ENCODE results near the gene LCP2. TPM values are rescaled to one million over a fixed set of nuclear protein-coding genes. Genes with fewer than 3 reads are reported as not detected.
A peak's percentile ranks its signal among the peaks of the same experiment; 100 is the strongest.

Gene LCP2
- total RNA-seq, 1 experiment from 2014 or later, result 0.36 TPM

DNA sequence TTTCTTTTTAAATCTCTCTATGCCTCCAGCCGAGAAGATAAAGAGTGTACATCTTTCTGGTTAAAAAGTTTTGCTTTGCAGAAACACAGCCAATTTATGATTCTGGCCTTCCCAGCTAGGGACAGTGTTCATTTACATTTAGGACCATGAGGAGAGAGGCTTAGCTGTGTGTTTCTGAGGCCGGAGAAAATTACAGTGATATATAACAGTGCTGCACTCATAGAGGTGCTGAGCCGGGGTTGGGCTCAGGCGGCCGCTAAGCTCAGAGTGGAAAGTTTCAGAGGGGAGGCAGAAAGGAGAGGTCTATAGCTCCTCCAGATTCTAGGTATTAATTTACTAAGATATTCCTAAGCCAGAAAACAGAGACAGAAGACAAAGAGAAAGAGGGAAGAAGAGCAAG, 37.0 kb upstream of the LCP2 start:
- in situ Hi-C loops (cut with HindIII; ENCODE audit: low pct_unique_long_range_greater_than_20kb, low sequenced_read_pairs) (no loop called here), intact Hi-C loops (cut with micrococcal nuclease; ENCODE audit: unreplicated experiment) (no loop called here)
- CTCF ChIA-PET, result interaction anchor here (0.6 kb wide), 1 partner anchor 1965 kb away, joined by 4 read pairs; no protein-coding TSS in a partner anchor

DNA sequence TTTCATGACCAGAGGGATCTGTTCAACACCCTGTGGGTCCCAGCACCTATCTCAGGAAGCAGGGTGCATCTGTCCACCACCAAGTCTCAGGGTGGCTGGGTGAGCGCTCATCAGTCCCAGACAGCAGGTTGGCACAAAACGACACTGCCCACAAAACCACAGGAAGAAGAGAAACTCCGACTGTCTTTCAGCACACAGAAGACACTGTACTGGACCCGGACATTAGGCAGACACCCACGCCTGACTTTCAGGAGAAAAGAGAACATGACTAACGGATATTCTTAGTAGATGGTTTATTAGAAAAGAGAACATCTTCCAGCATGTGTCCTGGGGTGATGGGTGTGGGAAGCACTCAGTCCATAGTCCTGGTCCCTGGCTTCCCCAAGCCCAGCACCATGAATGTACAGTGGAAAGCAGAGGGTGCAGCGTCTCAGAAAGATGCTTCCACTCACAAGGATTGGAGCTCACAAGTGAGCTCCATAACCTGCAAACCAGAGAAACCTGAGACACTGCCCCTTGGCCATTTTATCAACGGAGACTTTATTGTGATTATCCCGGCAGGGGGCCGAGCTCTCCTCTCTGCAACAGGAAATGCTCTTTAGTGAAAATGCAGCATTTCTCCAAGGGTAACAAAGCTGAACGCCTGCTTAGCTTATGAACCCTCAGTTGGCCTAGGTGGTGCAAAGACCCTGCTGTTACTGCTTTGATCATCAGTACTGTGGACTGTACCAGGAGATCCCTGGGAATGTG, 35.8 kb upstream of the LCP2 start:
- intact Hi-C loops (cut with micrococcal nuclease; ENCODE audit: unreplicated experiment) (no loop called here), in situ Hi-C loops (cut with HindIII; ENCODE audit: low pct_unique_long_range_greater_than_20kb, low sequenced_read_pairs) (no loop called here)
- Histone ChIP-seq H3K4me3 (ENCODE audit: low read depth in 2 of 2, low read length in 2 of 2) (no peak overlapping the region), H3K36me3 (ENCODE audit: control insufficient read depth, insufficient read depth, low read length) (no peaks in the 10 kb centered on the region), H3K9me3 (ENCODE audit: control insufficient read depth, insufficient read depth, low read depth, low read length) (no peaks in the 10 kb centered on the region), H3K27me3 (ENCODE audit: control insufficient read depth, insufficient read depth, low read length) (peaks cover 3% of the 10 kb centered on the region; the same call in 1 of the 2 replicates), H3K27ac (ENCODE audit: low read length) (no peak overlapping the region), H3K4me1 (ENCODE audit: control insufficient read depth, insufficient read depth, low read length) (no peaks in the 10 kb centered on the region)
- POLR2A ChIA-PET, result interaction anchor here (0.5 to 0.7 kb wide), 3 partner anchors 321 to 1903 kb away, joined by 3 to 5 read pairs (median 3); no protein-coding TSS in a partner anchor
- CTCF ChIA-PET, result interaction anchor here (0.6 kb wide), 1 partner anchor 51 kb away, joined by 3 read pairs; no protein-coding TSS in a partner anchor
- ATAC-seq (peak; percentile 47; the same call in 1 of the 2 replicates), DNase-seq (ENCODE audit: low read depth, low spot score) (no peak)
- TF ChIP-seq, protein P1, sequence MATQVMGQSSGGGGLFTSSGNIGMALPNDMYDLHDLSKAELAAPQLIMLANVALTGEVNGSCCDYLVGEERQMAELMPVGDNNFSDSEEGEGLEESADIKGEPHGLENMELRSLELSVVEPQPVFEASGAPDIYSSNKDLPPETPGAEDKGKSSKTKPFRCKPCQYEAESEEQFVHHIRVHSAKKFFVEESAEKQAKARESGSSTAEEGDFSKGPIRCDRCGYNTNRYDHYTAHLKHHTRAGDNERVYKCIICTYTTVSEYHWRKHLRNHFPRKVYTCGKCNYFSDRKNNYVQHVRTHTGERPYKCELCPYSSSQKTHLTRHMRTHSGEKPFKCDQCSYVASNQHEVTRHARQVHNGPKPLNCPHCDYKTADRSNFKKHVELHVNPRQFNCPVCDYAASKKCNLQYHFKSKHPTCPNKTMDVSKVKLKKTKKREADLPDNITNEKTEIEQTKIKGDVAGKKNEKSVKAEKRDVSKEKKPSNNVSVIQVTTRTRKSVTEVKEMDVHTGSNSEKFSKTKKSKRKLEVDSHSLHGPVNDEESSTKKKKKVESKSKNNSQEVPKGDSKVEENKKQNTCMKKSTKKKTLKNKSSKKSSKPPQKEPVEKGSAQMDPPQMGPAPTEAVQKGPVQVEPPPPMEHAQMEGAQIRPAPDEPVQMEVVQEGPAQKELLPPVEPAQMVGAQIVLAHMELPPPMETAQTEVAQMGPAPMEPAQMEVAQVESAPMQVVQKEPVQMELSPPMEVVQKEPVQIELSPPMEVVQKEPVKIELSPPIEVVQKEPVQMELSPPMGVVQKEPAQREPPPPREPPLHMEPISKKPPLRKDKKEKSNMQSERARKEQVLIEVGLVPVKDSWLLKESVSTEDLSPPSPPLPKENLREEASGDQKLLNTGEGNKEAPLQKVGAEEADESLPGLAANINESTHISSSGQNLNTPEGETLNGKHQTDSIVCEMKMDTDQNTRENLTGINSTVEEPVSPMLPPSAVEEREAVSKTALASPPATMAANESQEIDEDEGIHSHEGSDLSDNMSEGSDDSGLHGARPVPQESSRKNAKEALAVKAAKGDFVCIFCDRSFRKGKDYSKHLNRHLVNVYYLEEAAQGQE (IDR thresholded peaks at IDR 0.05; ENCODE audit: insufficient read depth in 1 of 2, low read depth in 2 of 2, low read length in 1 of 2), result no peak
- TF ChIP-seq, protein P2, sequence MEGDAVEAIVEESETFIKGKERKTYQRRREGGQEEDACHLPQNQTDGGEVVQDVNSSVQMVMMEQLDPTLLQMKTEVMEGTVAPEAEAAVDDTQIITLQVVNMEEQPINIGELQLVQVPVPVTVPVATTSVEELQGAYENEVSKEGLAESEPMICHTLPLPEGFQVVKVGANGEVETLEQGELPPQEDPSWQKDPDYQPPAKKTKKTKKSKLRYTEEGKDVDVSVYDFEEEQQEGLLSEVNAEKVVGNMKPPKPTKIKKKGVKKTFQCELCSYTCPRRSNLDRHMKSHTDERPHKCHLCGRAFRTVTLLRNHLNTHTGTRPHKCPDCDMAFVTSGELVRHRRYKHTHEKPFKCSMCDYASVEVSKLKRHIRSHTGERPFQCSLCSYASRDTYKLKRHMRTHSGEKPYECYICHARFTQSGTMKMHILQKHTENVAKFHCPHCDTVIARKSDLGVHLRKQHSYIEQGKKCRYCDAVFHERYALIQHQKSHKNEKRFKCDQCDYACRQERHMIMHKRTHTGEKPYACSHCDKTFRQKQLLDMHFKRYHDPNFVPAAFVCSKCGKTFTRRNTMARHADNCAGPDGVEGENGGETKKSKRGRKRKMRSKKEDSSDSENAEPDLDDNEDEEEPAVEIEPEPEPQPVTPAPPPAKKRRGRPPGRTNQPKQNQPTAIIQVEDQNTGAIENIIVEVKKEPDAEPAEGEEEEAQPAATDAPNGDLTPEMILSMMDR (IDR thresholded peaks at IDR 0.05), result no peak
- no peak for TF ChIP-seq POLR2AphosphoS5 (IDR thresholded peaks at IDR 0.05; ENCODE audit: low read depth, low read length)
- no TSS peak for BruUV-seq (replicated peaks)

More for the DNA sequence above, 37.0 kb upstream of the LCP2 start:
- TF ChIP-seq, protein P1 (IDR thresholded peaks at IDR 0.05; ENCODE audit: insufficient read depth in 1 of 2, low read depth in 2 of 2, low read length in 1 of 2), result no peak
- TF ChIP-seq SIN3A (IDR thresholded peaks at IDR 0.05; ENCODE audit: borderline replicate concordance, insufficient read depth, low read depth, low read length) (no peak), POLR2AphosphoS5 (IDR thresholded peaks at IDR 0.05; ENCODE audit: low read depth, low read length) (no peak), TCF7L2 (IDR thresholded peaks at IDR 0.05; ENCODE audit: low read depth, low read length) (no peak)
- TF ChIP-seq, protein P2 (IDR thresholded peaks at IDR 0.05), result no peak
- no peak for DNase-seq (ENCODE audit: low read depth, low spot score)
- Histone ChIP-seq H3K27ac (ENCODE audit: low read length) (no peak overlapping the region), H3K27me3 (ENCODE audit: control insufficient read depth, insufficient read depth, low read length) (peaks cover 3% of the 10 kb centered on the region; the same call in 1 of the 2 replicates), H3K9me3 (ENCODE audit: control insufficient read depth, insufficient read depth, low read depth, low read length) (no peaks in the 10 kb centered on the region), H3K4me1 (ENCODE audit: control insufficient read depth, insufficient read depth, low read length) (no peaks in the 10 kb centered on the region), H3K4me3 (ENCODE audit: low read depth in 2 of 2, low read length in 2 of 2) (no peak overlapping the region), H3K36me3 (ENCODE audit: control insufficient read depth, insufficient read depth, low read length) (no peaks in the 10 kb centered on the region)
- ATAC-seq, result no peak
- BruUV-seq (replicated peaks), result no TSS peak
- POLR2A ChIA-PET, result interaction anchor here (0.7 kb wide), 1 partner anchor 18 kb away, joined by 7 read pairs; no protein-coding TSS in a partner anchor

Measured in Panc1 (cell line).